Astrocyte of the cerebellum (primary cell): ENCODE measurements around the gene DYTN.

Experiments
- DNase-seq: peaks from one replicate; pipeline ENCODE4 v3.0.0-alpha.2; 2011; ENCODE audit warnings: low read depth
- H3K4me3 ChIP-seq: 2 replicates; pipeline ENCODE4 v1.5.1; 2011; ENCODE audit warnings: mild to moderate bottlenecking, low read depth, low read length, moderate library complexity
- CTCF ChIP-seq: IDR thresholded peaks from 2 replicates; pipeline ENCODE4 v1.5.1; 2012; ENCODE audit warnings: low read length, low read depth, moderate library complexity, mild to moderate bottlenecking; ENCODE audit errors: missing control alignments
- in situ Hi-C: cut with HindIII; loops from 2 replicates; pipeline ENCODE4 v1.10.0; 2017; ENCODE audit warnings: low sequenced_read_pairs

The DYTN gene

GRCh38 chr2:206611191-206611590 lies 107.0 kb downstream of the DYTN start:
- DNase-seq, result no peak
- H3K4me3 ChIP-seq, result no peak overlapping the region
- in situ Hi-C loops, result no loop called here
- TF ChIP-seq CTCF, result no peak

- no peak for TF ChIP-seq CTCF
- in situ Hi-C loops, result no loop called here
- no peak for DNase-seq
Measured at GRCh38 chr2:206610451-206610850, 107.7 kb downstream of the DYTN start.

GRCh38 chr2:206603243-206603642 lies 115.0 kb downstream of the DYTN start:
- in situ Hi-C loops, result no loop called here
- no peak for TF ChIP-seq CTCF
- H3K4me3 ChIP-seq, result no peak overlapping the region
- DNase-seq, result no peak

More at GRCh38 chr2:206610451-206610850, 107.7 kb downstream of the DYTN start:
- no peak overlapping the region for H3K4me3 ChIP-seq
